Calu3 (cell line): ENCODE results near the gene CLDN22. TPM values are rescaled to one million over a fixed set of nuclear protein-coding genes. Genes with fewer than 3 reads are reported as not detected.
A peak's percentile ranks its signal among the peaks of the same experiment; 100 is the strongest.

ENCODE experiments used
- BruUV-seq: library from RNA; stranded (reverse); fragments of 400-500 nt; replicated peaks from 2 replicates; lab custom pipeline; 2021; lab: Mats Ljungman, UMichigan
- CTCF ChIA-PET: fragments of 300-600 bp; sonication (Branson Sonifier 250); formaldehyde crosslinking; loops from one replicate; lab custom pipeline; 2022; ENCODE audit warnings: antibody characterized with exemption; lab: Charles Lee
- DNase-seq: peaks from one replicate; pipeline ENCODE4 v3.0.0; 2022
- H3K27ac Mint-ChIP-seq: one replicate; pipeline ENCODE4 v1.8.0; 2022; ENCODE audit warnings: mixed read lengths; ENCODE audit not compliant: unreplicated experiment
- H3K27me3 Mint-ChIP-seq: one replicate; pipeline ENCODE4 v1.8.0; 2022; ENCODE audit warnings: mixed read lengths; ENCODE audit not compliant: unreplicated experiment
- H3K36me3 Mint-ChIP-seq: one replicate; pipeline ENCODE4 v1.8.0; 2022; ENCODE audit warnings: mild to moderate bottlenecking, moderate library complexity, mixed read lengths; ENCODE audit not compliant: insufficient read depth, unreplicated experiment
- H3K4me1 Mint-ChIP-seq: one replicate; pipeline ENCODE4 v1.8.0; 2022; ENCODE audit warnings: mild to moderate bottlenecking, low read depth, mixed read lengths; ENCODE audit not compliant: unreplicated experiment
- H3K4me3 Mint-ChIP-seq: one replicate; pipeline ENCODE4 v1.8.0; 2022; ENCODE audit warnings: mild to moderate bottlenecking, low read depth, moderate library complexity, mixed read lengths; ENCODE audit not compliant: unreplicated experiment
- H3K9me3 Mint-ChIP-seq: one replicate; pipeline ENCODE4 v1.8.0; 2022; ENCODE audit warnings: low read depth, mixed read lengths; ENCODE audit not compliant: unreplicated experiment
- CTCF ChIP-seq: fragments of 200-600 bp; IDR thresholded peaks from one replicate; pipeline ENCODE4 v1.8.0; 2022; ENCODE audit warnings: antibody characterized with exemption; ENCODE audit not compliant: unreplicated experiment
- intact Hi-C: fragments of 100-400 bp; cut with micrococcal nuclease; formaldehyde crosslinking; loops from one replicate; pipeline ENCODE4 v1.10.0; 2022; ENCODE audit not compliant: unreplicated experiment
- total RNA-seq: library from RNA; stranded (reverse); gene quantifications from 2 replicates; pipeline ENCODE4 v1.2.3, GENCODE V29; 2022

The CLDN22 gene
- total RNA-seq, 1 experiment from 2014 or later, result not detected

- no peak for DNase-seq
- peaks cover 45% of the 10 kb centered on the region for H3K4me1 Mint-ChIP-seq
- no peaks in the 10 kb centered on the region for H3K27me3 Mint-ChIP-seq
- H3K9me3 Mint-ChIP-seq, result peaks cover 7% of the 10 kb centered on the region
- BruUV-seq, result no TSS peak
- intact Hi-C loops, result no loop called here
- no peak overlapping the region for H3K27ac Mint-ChIP-seq
- no peaks in the 10 kb centered on the region for H3K36me3 Mint-ChIP-seq
- no peak for TF ChIP-seq CTCF
- CTCF ChIA-PET, result interaction anchor here (0.5 kb wide), 1 partner anchor 288 kb away, joined by 7 read pairs; no protein-coding TSS in a partner anchor
- H3K4me3 Mint-ChIP-seq, result no peak overlapping the region
These were observed 33.5 kb upstream of the CLDN22 start for GRCh38 chr4:183353557-183353956.

DNA sequence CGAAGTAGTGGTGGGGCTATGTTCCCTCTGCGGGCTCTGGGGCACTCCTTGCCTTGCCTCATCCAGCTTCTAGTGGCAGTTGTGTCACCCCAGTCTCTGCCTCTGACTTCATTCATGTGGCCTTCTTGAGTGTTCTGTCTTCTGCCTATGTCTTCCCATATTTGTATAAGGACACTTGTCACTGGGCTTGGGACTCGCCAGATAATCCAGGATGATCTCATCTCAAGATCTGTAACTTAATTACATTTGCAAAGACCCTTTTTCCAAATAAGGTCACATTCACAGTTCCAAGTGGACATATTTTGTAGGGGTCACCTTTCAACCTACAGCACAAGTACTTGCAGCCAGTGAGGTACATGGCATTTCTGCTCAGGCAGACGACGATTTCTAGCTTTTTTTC, 32.5 kb upstream of the CLDN22 start:
- no peak for TF ChIP-seq CTCF
- H3K4me1 Mint-ChIP-seq, result peaks cover 45% of the 10 kb centered on the region
- H3K27ac Mint-ChIP-seq, result no peak overlapping the region
- CTCF ChIA-PET, result no interaction called here
- DNase-seq, result no peak
- intact Hi-C loops, result no loop called here
- H3K36me3 Mint-ChIP-seq, result no peaks in the 10 kb centered on the region
- H3K9me3 Mint-ChIP-seq, result peaks cover 7% of the 10 kb centered on the region
- no peak overlapping the region for H3K4me3 Mint-ChIP-seq
- no peaks in the 10 kb centered on the region for H3K27me3 Mint-ChIP-seq
- BruUV-seq, result no TSS peak

DNA sequence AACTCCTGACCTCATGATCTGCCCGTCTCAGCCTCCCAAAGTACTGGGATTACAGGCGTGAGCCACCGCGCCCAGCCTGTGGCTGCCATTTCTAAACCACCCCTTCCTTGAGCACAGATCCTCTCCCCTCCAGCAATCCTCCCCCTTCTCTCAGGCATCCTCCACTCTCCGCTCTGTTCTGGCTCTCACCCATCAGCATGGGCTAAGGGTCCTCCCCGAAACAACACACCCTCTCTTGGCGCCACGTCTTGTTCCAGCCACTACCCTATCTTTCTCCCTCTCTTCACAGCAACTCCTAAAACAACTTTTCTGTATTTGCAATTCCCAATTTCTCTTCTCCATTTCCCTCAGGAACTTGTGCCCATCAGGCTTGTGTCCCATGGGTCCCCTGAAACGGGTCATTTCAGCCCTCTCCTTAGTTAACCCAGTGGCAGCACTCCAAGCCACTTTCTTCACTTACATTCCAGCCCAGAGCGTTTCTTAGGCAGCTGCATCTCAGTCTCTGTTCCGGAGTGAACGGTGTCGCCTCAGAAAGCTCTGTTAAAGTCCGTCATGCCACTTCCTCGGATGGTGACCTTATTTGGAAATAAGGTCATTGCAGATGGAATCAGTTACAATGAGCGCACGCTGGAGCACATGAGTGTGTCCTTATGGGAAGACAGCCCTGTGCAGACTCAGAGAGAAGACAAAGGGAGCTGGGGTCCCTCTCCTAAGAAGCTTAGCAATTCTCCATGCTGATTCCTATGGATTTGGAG, 30.4 kb upstream of the CLDN22 start:
- peaks cover 7% of the 10 kb centered on the region for H3K9me3 Mint-ChIP-seq
- CTCF ChIA-PET, result no interaction called here
- H3K27me3 Mint-ChIP-seq, result no peaks in the 10 kb centered on the region
- H3K4me1 Mint-ChIP-seq, result peaks cover 33% of the 10 kb centered on the region
- intact Hi-C loops, result no loop called here
- no peak overlapping the region for H3K4me3 Mint-ChIP-seq
- BruUV-seq, result no TSS peak
- DNase-seq, result no peak
- no peaks in the 10 kb centered on the region for H3K36me3 Mint-ChIP-seq
- H3K27ac Mint-ChIP-seq, result peak overlapping the region; percentile 33
- TF ChIP-seq CTCF, result no peak

- Mint-ChIP-seq H3K4me3 (no peak overlapping the region), H3K27me3 (no peaks in the 10 kb centered on the region), H3K27ac (no peak overlapping the region), H3K9me3 (peaks cover 7% of the 10 kb centered on the region), H3K4me1 (peaks cover 25% of the 10 kb centered on the region), H3K36me3 (no peaks in the 10 kb centered on the region)
- intact Hi-C loops, result no loop called here
- CTCF ChIA-PET, result no interaction called here
- DNase-seq, result no peak
- TF ChIP-seq CTCF, result no peak
- TSS peak; percentile 73 for BruUV-seq
These were observed 29.6 kb upstream of the CLDN22 start for GRCh38 chr4:183349673-183350072.
